Measurements from ENCODE around the gene SERTAD4. TPM values are rescaled to one million over a fixed set of nuclear protein-coding genes. Genes with fewer than 3 reads are reported as not detected.
"Not testable (repeated sequence)": the region's sequence is repeated elsewhere in the genome, so short reads cannot be mapped to it uniquely, and the experiment has no call there.

SERTAD4 gene
- total RNA-seq (1 to 10 TPM in 4 of 5 donors, under 1 TPM in 1; 0.29 to 5.4 (median 2.9) TPM), polyA plus RNA-seq (1 to 10 TPM in 2 of 3 donors, under 1 TPM in 1; 0.46 to 3.7 (median 2.2) TPM)
- long read RNA-seq, donor 1, full-length matches to known transcripts, result 2 of 2 reads
- long read RNA-seq, donor 1, partial matches to known transcripts, result 0 of 2 reads
- long read RNA-seq, donor 1, other reads (novel, unspliced or antisense), result 0 of 2 reads
- long read RNA-seq, donor 2, result 0 reads
- long read RNA-seq, donor 3, full-length matches to known transcripts, result 1 of 1 reads
- long read RNA-seq, donor 3, partial matches to known transcripts, result 0 of 1 reads
- long read RNA-seq, donor 3, other reads (novel, unspliced or antisense), result 0 of 1 reads
- long read RNA-seq, donor 4, result 0 reads
- long read RNA-seq, donor 5, result 0 reads
- long read RNA-seq, donor 6, result 0 reads
- long read RNA-seq, donor 7, full-length matches to known transcripts, result 2 of 2 reads
- long read RNA-seq, donor 7, partial matches to known transcripts, result 0 of 2 reads
- long read RNA-seq, donor 7, other reads (novel, unspliced or antisense), result 0 of 2 reads
- long read RNA-seq, donor 8, full-length matches to known transcripts, result 2 of 2 reads
- long read RNA-seq, donor 8, partial matches to known transcripts, result 0 of 2 reads
- long read RNA-seq, donor 8, other reads (novel, unspliced or antisense), result 0 of 2 reads
- long read RNA-seq, donor 9, full-length matches to known transcripts, result 2 of 2 reads
- long read RNA-seq, donor 9, partial matches to known transcripts, result 0 of 2 reads
- long read RNA-seq, donor 9, other reads (novel, unspliced or antisense), result 0 of 2 reads
- long read RNA-seq, donor 10, result 0 reads

DNA sequence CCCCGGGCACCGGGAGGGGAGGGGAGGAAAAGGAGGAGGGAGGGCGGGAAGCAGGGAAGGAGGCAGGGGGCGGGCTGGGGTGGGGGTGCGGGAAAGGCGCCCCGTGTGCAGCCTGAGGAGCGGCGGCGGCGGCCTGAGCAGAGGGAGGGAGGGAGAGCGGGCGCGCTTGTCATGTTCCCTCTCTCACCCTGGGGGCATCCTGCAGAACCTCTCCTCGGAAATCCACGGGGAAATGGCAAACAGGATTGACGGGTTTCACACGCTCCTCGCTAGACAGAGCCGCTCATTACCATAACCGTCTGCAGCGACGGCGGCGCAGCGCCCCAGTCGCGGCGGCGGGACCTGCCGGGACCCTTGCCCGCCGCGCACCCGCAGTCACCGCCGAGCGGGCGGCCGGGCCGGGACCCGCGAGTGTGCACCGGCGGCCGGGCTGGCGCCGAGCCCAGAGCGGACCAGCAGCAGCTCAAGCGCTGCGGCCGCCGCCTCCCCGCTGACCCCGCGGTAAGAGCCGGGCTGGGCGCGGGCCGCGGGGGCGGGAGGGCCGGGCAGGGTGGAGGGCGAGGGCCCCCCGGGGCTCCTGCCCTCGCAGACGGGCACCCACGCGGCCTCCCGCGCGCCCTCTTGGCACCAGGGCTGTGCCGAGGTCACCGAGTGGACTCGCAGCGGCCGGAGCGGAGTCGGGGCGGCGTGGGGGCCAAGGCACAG, at the start of gene SERTAD4:
Gene SERTAD4, plus strand, starts transcription at position 286 of the 705 bp plus-strand sequence. CDS start 5,165 bp downstream, outside the sequence.
- H3K27me3 ChIP-seq, result peaks cover 0 to 41% (median 20%) of the 10 kb centered on the region in 3 donors
- H3K4me3 ChIP-seq, result peak within 1 kb of the TSS; percentile 61 to 81 (median 75)
- no peak for TF ChIP-seq POLR2A (IDR thresholded peaks at IDR 0.05)
- TF ChIP-seq EP300 (IDR thresholded peaks at IDR 0.05), result no peak
- TF ChIP-seq, protein P1, sequence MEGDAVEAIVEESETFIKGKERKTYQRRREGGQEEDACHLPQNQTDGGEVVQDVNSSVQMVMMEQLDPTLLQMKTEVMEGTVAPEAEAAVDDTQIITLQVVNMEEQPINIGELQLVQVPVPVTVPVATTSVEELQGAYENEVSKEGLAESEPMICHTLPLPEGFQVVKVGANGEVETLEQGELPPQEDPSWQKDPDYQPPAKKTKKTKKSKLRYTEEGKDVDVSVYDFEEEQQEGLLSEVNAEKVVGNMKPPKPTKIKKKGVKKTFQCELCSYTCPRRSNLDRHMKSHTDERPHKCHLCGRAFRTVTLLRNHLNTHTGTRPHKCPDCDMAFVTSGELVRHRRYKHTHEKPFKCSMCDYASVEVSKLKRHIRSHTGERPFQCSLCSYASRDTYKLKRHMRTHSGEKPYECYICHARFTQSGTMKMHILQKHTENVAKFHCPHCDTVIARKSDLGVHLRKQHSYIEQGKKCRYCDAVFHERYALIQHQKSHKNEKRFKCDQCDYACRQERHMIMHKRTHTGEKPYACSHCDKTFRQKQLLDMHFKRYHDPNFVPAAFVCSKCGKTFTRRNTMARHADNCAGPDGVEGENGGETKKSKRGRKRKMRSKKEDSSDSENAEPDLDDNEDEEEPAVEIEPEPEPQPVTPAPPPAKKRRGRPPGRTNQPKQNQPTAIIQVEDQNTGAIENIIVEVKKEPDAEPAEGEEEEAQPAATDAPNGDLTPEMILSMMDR (IDR thresholded peaks at IDR 0.05), result no peak
- peak in 1 of 3 donors; percentile 17 for TF ChIP-seq POLR2AphosphoS5 (IDR thresholded peaks at IDR 0.05)
- peak; percentile 57 to 81 for DNase-seq
- intact Hi-C loops (cut with DNase I; ENCODE audit: low total_unique reads), result no loop called here
- H3K36me3 ChIP-seq, result no peaks in the 10 kb centered on the region
- peak within 1 kb of the TSS; percentile 84 to 94 (median 88) for H3K27ac ChIP-seq
- WGBS, 5 donors, result 0 to 2% (median 1%) methylated on average over 24 to 81 of the region's 81 CpGs
- no peaks in the 10 kb centered on the region for H3K9me3 ChIP-seq
- H3K4me1 ChIP-seq, result peaks cover 17 to 50% (median 36%) of the 10 kb centered on the region in 4 donors

GRCh38 chr1:210185063-210185462, 47.5 kb upstream of the SERTAD4 start:
- Histone ChIP-seq H3K9me3 (no peaks in the 10 kb centered on the region), H3K4me1 (no peaks in the 10 kb centered on the region), H3K36me3 (no peaks in the 10 kb centered on the region), H3K27me3 (no peaks in the 10 kb centered on the region), H3K27ac (no peak overlapping the region), H3K4me3 (no peak overlapping the region)
- WGBS, 5 donors, result 58 to 64% (median 59%) methylated on average over 2 of the region's 2 CpGs
- intact Hi-C loops (cut with DNase I; ENCODE audit: low total_unique reads), result no loop called here
- no peak for DNase-seq
- TF ChIP-seq, protein P1 (IDR thresholded peaks at IDR 0.05), result no peak
- TF ChIP-seq EP300 (IDR thresholded peaks at IDR 0.05) (no peak), POLR2AphosphoS5 (IDR thresholded peaks at IDR 0.05) (no peak), POLR2A (IDR thresholded peaks at IDR 0.05) (no peak)

- H3K36me3 ChIP-seq; H3K9me3 ChIP-seq; H3K4me3 ChIP-seq; DNase-seq; H3K27me3 ChIP-seq; intact Hi-C loops (cut with DNase I; ENCODE audit: low total_unique reads); H3K27ac ChIP-seq; H3K4me1 ChIP-seq: not testable (repeated sequence)
- 79 to 94% (median 90%) methylated on average over 18 of the region's 18 CpGs for WGBS, 5 donors
These were observed 44.6 kb upstream of the SERTAD4 start for GRCh38 chr1:210187849-210188606.

- Histone ChIP-seq H3K9me3 (no peaks in the 10 kb centered on the region), H3K36me3 (no peaks in the 10 kb centered on the region), H3K4me3 (no peak overlapping the region), H3K27ac (no peak overlapping the region), H3K4me1 (no peaks in the 10 kb centered on the region), H3K27me3 (no peaks in the 10 kb centered on the region)
- intact Hi-C loops (cut with DNase I; ENCODE audit: low total_unique reads), result no loop called here
- TF ChIP-seq POLR2A (IDR thresholded peaks at IDR 0.05) (no peak), EP300 (IDR thresholded peaks at IDR 0.05) (no peak), POLR2AphosphoS5 (IDR thresholded peaks at IDR 0.05) (no peak)
- TF ChIP-seq, protein P1 (IDR thresholded peaks at IDR 0.05), result no peak
- WGBS, 5 donors, result 85 to 93% (median 90%) methylated on average over 7 of the region's 7 CpGs
- no peak for DNase-seq
These were observed 43.2 kb upstream of the SERTAD4 start for GRCh38 chr1:210189426-210189825.
